Naive thymus-derived CD4-positive, alpha-beta T cell (primary cell): ENCODE measurements around the gene MROH7. TPM values are rescaled to one million over a fixed set of nuclear protein-coding genes. Genes with fewer than 3 reads are reported as not detected.

Experiments used
- ATAC-seq: fragments of 150-1000 bp; cut with Tn5 transposase; 2 replicates; pipeline ENCODE4 v1.10.0; 2021; ENCODE audit warnings: mild to moderate bottlenecking, moderate library complexity
- CTCF ChIA-PET: fragments of 350-600 bp; sonication (Branson Sonifier 250); formaldehyde crosslinking; loops from one replicate; lab custom pipeline; 2021; ENCODE audit warnings: antibody characterized with exemption; lab: Charles Lee
- POLR2A ChIA-PET: fragments of 350-600 bp; sonication (Branson Sonifier 250); formaldehyde crosslinking; loops from one replicate; lab custom pipeline; 2021; ENCODE audit warnings: antibody characterized with exemption, inconsistent platforms; lab: Charles Lee
- DNase-seq, 9 donors: peaks; one replicate each; pipeline versions ENCODE4 v3.0.0 to v3.0.0-alpha.2; 2020 to 2022; ENCODE audit warnings: mixed read lengths in 1 of 9
- H3K27ac ChIP-seq: one replicate; pipeline ENCODE4 v1.7.0; 2013; ENCODE audit warnings: mild to moderate bottlenecking, low read depth, low read length, moderate library complexity
- H3K27me3 ChIP-seq, 2 donors: one replicate each; pipeline ENCODE4 v1.7.0; 2013; ENCODE audit warnings: low read length in 2 of 2, mild to moderate bottlenecking in 2 of 2, moderate library complexity in 2 of 2; ENCODE audit not compliant: control insufficient read depth in 2 of 2, insufficient read depth in 2 of 2
- H3K36me3 ChIP-seq, 3 experiments: 1 replicate in 2 of 3; 2 replicates in 1 of 3; pipeline ENCODE4 v1.7.0; 2013; ENCODE audit warnings: low read length in 3 of 3, mild to moderate bottlenecking in 3 of 3, moderate library complexity in 1 of 3; ENCODE audit not compliant: insufficient read depth in 3 of 3, control insufficient read depth in 2 of 3
- H3K4me1 ChIP-seq, 2 donors: one replicate each; pipeline ENCODE4 v1.7.0; 2013; ENCODE audit warnings: low read length in 2 of 2, mild to moderate bottlenecking in 2 of 2, moderate library complexity in 1 of 2; ENCODE audit not compliant: control insufficient read depth in 2 of 2, insufficient read depth in 2 of 2
- H3K4me3 ChIP-seq: 2 replicates; pipeline ENCODE4 v1.7.0; 2013; ENCODE audit warnings: mild to moderate bottlenecking, low read length
- H3K9me3 ChIP-seq, 3 experiments: 1 replicate in 2 of 3; 2 replicates in 1 of 3; pipeline ENCODE4 v1.7.0; 2013; ENCODE audit warnings: low read length in 3 of 3; ENCODE audit not compliant: control insufficient read depth in 2 of 3
- H3K27ac Mint-ChIP-seq, 9 donors: one replicate each; pipeline ENCODE4 v1.8.0; 2020 to 2022; ENCODE audit warnings: mixed read lengths in 9 of 9, mild to moderate bottlenecking in 8 of 9, moderate library complexity in 5 of 9, inconsistent platforms in 2 of 9
- H3K27me3 Mint-ChIP-seq, 5 donors: one replicate each; pipeline ENCODE4 v1.8.0; 2021 to 2022; ENCODE audit warnings: mixed read lengths in 5 of 5, mild to moderate bottlenecking in 1 of 5
- H3K36me3 Mint-ChIP-seq, 5 donors: one replicate each; pipeline ENCODE4 v1.8.0; 2020 to 2022; ENCODE audit warnings: mixed read lengths in 5 of 5, mild to moderate bottlenecking in 3 of 5, inconsistent platforms in 1 of 5
- H3K4me1 Mint-ChIP-seq, 7 donors: one replicate each; pipeline ENCODE4 v1.8.0; 2020 to 2022; ENCODE audit warnings: mixed read lengths in 7 of 7, mild to moderate bottlenecking in 3 of 7, inconsistent platforms in 1 of 7
- H3K4me3 Mint-ChIP-seq, 10 donors: one replicate each; pipeline ENCODE4 v1.8.0; 2020 to 2022; ENCODE audit warnings: mild to moderate bottlenecking in 10 of 10, mixed read lengths in 10 of 10, moderate library complexity in 6 of 10, inconsistent platforms in 2 of 10
- H3K9me3 Mint-ChIP-seq, 11 donors: one replicate each; pipeline ENCODE4 v1.8.0; 2020 to 2022; ENCODE audit warnings: mixed read lengths in 11 of 11, mild to moderate bottlenecking in 4 of 11, inconsistent platforms in 1 of 11, moderate library complexity in 1 of 11
- intact Hi-C, 2 donors: fragments of 100-400 bp; cut with micrococcal nuclease; formaldehyde crosslinking; loops; one replicate each; pipeline ENCODE4 v1.15.1; 2023
- polyA plus RNA-seq, 2 donors: library from polyadenylated mRNA; unstranded; fragments of 300-500 nt; fragmentation: Illumina TruSeq; gene quantifications; one replicate each; pipeline ENCODE4 v1.2.3, GENCODE V29; 2021
- total RNA-seq, 6 experiments: library from RNA in 5 of 6; stranded (reverse) in 5 of 6; gene quantifications; 1 replicate in 5 of 6; 2 replicates in 1 of 6; pipeline ENCODE4 v1.2.3 and lab custom pipeline; 2021 to 2026

Gene MROH7
- total RNA-seq (1 to 10 TPM in 1 of 5 experiments, under 1 TPM in 3, not detected in 1; 0.15 to 1.9 (median 0.33) TPM), polyA plus RNA-seq (not detected), total RNA-seq (lab: John Stamatoyannopoulos, UW) (0.40 reads per million)

- H3K36me3 ChIP-seq: no peaks in the 10 kb centered on the region
- H3K4me3 Mint-ChIP-seq: no peak within 1 kb of the TSS
- H3K27me3 ChIP-seq: no peaks in the 10 kb centered on the region
- H3K27ac Mint-ChIP-seq: no peak within 1 kb of the TSS
- H3K4me1 ChIP-seq: no peaks in the 10 kb centered on the region
- H3K36me3 Mint-ChIP-seq: peaks cover 0 to 6% (median 3%) of the 10 kb centered on the region in 5 donors
- peaks cover 0 to 9% (median 0%) of the 10 kb centered on the region in 3 experiments for H3K9me3 ChIP-seq
- peaks cover 0 to 15% (median 14%) of the 10 kb centered on the region in 5 donors for H3K27me3 Mint-ChIP-seq
- ChIA-PET POLR2A (no interaction called here), CTCF (no interaction called here)
- H3K27ac ChIP-seq: no peak within 1 kb of the TSS
- DNase-seq: no peak
- H3K4me3 ChIP-seq: no peak within 1 kb of the TSS
- H3K9me3 Mint-ChIP-seq: peaks cover 0 to 22% (median 8%) of the 10 kb centered on the region in 11 donors
- no peak for ATAC-seq
- intact Hi-C loops: no loop called here
- peaks cover 0 to 7% (median 0%) of the 10 kb centered on the region in 7 donors for H3K4me1 Mint-ChIP-seq
Measured at GRCh38 chr1:54640863-54641836, at the start of gene MROH7. MROH7 (plus strand) TSS chr1:54641786; CDS start chr1:54652927, 11,141 bp downstream.

- Mint-ChIP-seq H3K9me3 (no peaks in the 10 kb centered on the region), H3K4me3 (no peak overlapping the region), H3K27me3 (no peaks in the 10 kb centered on the region), H3K36me3 (no peaks in the 10 kb centered on the region), H3K4me1 (peaks cover 0 to 5% (median 0%) of the 10 kb centered on the region in 7 donors), H3K27ac (no peak overlapping the region)
- CTCF ChIA-PET: no interaction called here
- Histone ChIP-seq H3K27ac (no peak overlapping the region), H3K36me3 (no peaks in the 10 kb centered on the region), H3K9me3 (no peaks in the 10 kb centered on the region), H3K4me1 (no peaks in the 10 kb centered on the region), H3K27me3 (no peaks in the 10 kb centered on the region), H3K4me3 (no peak overlapping the region)
- ATAC-seq (no peak), DNase-seq (no peak)
- POLR2A ChIA-PET: no interaction called here
- intact Hi-C loops: no loop called here
Measured at GRCh38 chr1:54593571-54594160, 47.9 kb upstream of the MROH7 start.

DNA sequence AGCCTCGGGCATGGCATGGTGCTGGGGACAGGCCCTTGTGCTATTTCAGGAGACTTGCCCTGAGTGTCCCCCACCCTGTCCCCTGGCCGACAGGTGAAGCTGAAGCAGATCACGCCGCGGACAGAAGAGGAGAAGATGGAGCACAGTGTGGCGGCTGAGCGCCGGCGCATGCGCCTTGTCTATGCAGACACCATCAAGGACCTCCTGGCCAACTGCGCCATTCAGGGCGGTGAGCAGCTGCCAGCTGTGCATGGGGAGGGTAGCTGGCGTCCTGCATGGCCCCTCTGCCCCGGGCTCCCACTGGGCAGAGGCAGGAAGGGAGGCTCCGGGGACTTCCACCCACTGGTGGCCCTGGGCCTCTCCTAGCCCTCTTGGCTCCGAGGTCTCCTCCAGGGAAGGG is 47.1 kb upstream of the MROH7 start:
- Mint-ChIP-seq H3K4me3 (no peak overlapping the region), H3K36me3 (no peaks in the 10 kb centered on the region), H3K27me3 (no peaks in the 10 kb centered on the region), H3K27ac (no peak overlapping the region), H3K9me3 (no peaks in the 10 kb centered on the region), H3K4me1 (peaks cover 0 to 5% (median 0%) of the 10 kb centered on the region in 7 donors)
- Histone ChIP-seq H3K9me3 (no peaks in the 10 kb centered on the region), H3K4me1 (no peaks in the 10 kb centered on the region), H3K4me3 (no peak overlapping the region), H3K27me3 (no peaks in the 10 kb centered on the region), H3K36me3 (no peaks in the 10 kb centered on the region), H3K27ac (no peak overlapping the region)
- no peak for ATAC-seq
- ChIA-PET CTCF (interaction anchor here (0.6 kb wide), 1 partner anchor 507 kb away, joined by 4 read pairs; no protein-coding TSS in a partner anchor), POLR2A (no interaction called here)
- intact Hi-C loops: no loop called here
- no peak for DNase-seq

GRCh38 chr1:54595956-54596498 is 45.6 kb upstream of the MROH7 start:
- Histone ChIP-seq H3K36me3 (no peaks in the 10 kb centered on the region), H3K4me3 (no peak overlapping the region), H3K27ac (no peak overlapping the region), H3K27me3 (no peaks in the 10 kb centered on the region), H3K9me3 (no peaks in the 10 kb centered on the region), H3K4me1 (no peaks in the 10 kb centered on the region)
- intact Hi-C loops: no loop called here
- Mint-ChIP-seq H3K9me3 (no peaks in the 10 kb centered on the region), H3K27ac (no peak overlapping the region), H3K4me3 (no peak overlapping the region), H3K4me1 (peaks cover 0 to 5% (median 0%) of the 10 kb centered on the region in 7 donors), H3K27me3 (no peaks in the 10 kb centered on the region), H3K36me3 (no peaks in the 10 kb centered on the region)
- ChIA-PET CTCF (no interaction called here), POLR2A (no interaction called here)
- no peak for ATAC-seq
- no peak for DNase-seq

- Mint-ChIP-seq H3K9me3 (no peaks in the 10 kb centered on the region), H3K4me3 (no peak overlapping the region), H3K27ac (no peak overlapping the region), H3K36me3 (no peaks in the 10 kb centered on the region), H3K27me3 (no peaks in the 10 kb centered on the region), H3K4me1 (peaks cover 0 to 5% (median 0%) of the 10 kb centered on the region in 7 donors)
- ChIA-PET POLR2A (no interaction called here), CTCF (no interaction called here)
- intact Hi-C loops: no loop called here
- no peak overlapping the region for H3K27ac ChIP-seq
- DNase-seq (no peak), ATAC-seq (no peak)
- no peaks in the 10 kb centered on the region for H3K36me3 ChIP-seq
- no peaks in the 10 kb centered on the region for H3K9me3 ChIP-seq
- H3K4me1 ChIP-seq: no peaks in the 10 kb centered on the region
- no peak overlapping the region for H3K4me3 ChIP-seq
- H3K27me3 ChIP-seq: no peaks in the 10 kb centered on the region
Measured at GRCh38 chr1:54596756-54597155, 44.8 kb upstream of the MROH7 start.

GRCh38 chr1:54597455-54598030 is 44.0 kb upstream of the MROH7 start:
- DNase-seq: no peak
- H3K27ac Mint-ChIP-seq: no peak overlapping the region

More at GRCh38 chr1:54597455-54598030, 44.0 kb upstream of the MROH7 start:
- Histone ChIP-seq H3K27me3 (no peaks in the 10 kb centered on the region), H3K36me3 (no peaks in the 10 kb centered on the region), H3K27ac (no peak overlapping the region), H3K4me1 (no peaks in the 10 kb centered on the region), H3K4me3 (no peak overlapping the region), H3K9me3 (no peaks in the 10 kb centered on the region)
- peaks cover 0 to 5% (median 0%) of the 10 kb centered on the region in 7 donors for H3K4me1 Mint-ChIP-seq
- POLR2A ChIA-PET: no interaction called here
- H3K36me3 Mint-ChIP-seq: no peaks in the 10 kb centered on the region
- H3K27me3 Mint-ChIP-seq: no peaks in the 10 kb centered on the region
- intact Hi-C loops: no loop called here
- H3K9me3 Mint-ChIP-seq: no peaks in the 10 kb centered on the region
- no peak for ATAC-seq
- H3K4me3 Mint-ChIP-seq: no peak overlapping the region
- CTCF ChIA-PET: no interaction called here
